Karpas-422 (cell line): ENCODE data around the gene GNRHR. TPM values are rescaled to one million over a fixed set of nuclear protein-coding genes. Genes with fewer than 3 reads are reported as not detected.
A peak's percentile ranks its signal among the peaks of the same experiment; 100 is the strongest.
"Not testable (repeated sequence)": the region's sequence is repeated elsewhere in the genome, so short reads cannot be mapped to it uniquely, and the experiment has no call there.

ENCODE experiments used
- DNase-seq: peaks from one replicate; pipeline ENCODE4 v3.0.0-alpha.2; 2015
- H2AFZ ChIP-seq: fragments of 200-600 bp; sonication (generic); 2 replicates; pipeline ENCODE4 v1.6.1; 2014; ENCODE audit warnings: antibody characterized with exemption, low read length, mixed read lengths
- H3K27ac ChIP-seq: fragments of 200-600 bp; sonication (generic); 2 replicates; pipeline ENCODE4 v1.5.1; 2014; ENCODE audit warnings: mild to moderate bottlenecking, low read length, moderate library complexity
- H3K27me3 ChIP-seq: fragments of 200-600 bp; sonication (generic); 2 replicates; pipeline ENCODE4 v1.6.1; 2014; ENCODE audit warnings: low read length, mixed read lengths
- H3K36me3 ChIP-seq: fragments of 200-600 bp; sonication (generic); 2 replicates; pipeline ENCODE4 v1.6.1; 2014; ENCODE audit warnings: low read length, mixed read lengths; ENCODE audit not compliant: insufficient read depth
- H3K4me1 ChIP-seq: fragments of 200-600 bp; sonication (generic); 2 replicates; pipeline ENCODE4 v1.6.1; 2014; ENCODE audit warnings: mild to moderate bottlenecking, low read length, mixed read lengths
- H3K4me2 ChIP-seq: fragments of 200-600 bp; sonication (generic); 2 replicates; pipeline ENCODE4 v1.6.1; 2014; ENCODE audit warnings: low read length, low read depth, mild to moderate bottlenecking; ENCODE audit not compliant: poor library complexity, severe bottlenecking
- H3K4me3 ChIP-seq: fragments of 200-600 bp; sonication (generic); 2 replicates; pipeline ENCODE4 v1.5.1; 2014; ENCODE audit warnings: mild to moderate bottlenecking, antibody characterized with exemption, low read length, mixed read lengths
- H3K79me2 ChIP-seq: fragments of 200-600 bp; sonication (generic); 2 replicates; pipeline ENCODE4 v1.6.1; 2014; ENCODE audit warnings: mild to moderate bottlenecking, low read length, mixed read lengths
- H3K9ac ChIP-seq: fragments of 200-600 bp; sonication (generic); 2 replicates; pipeline ENCODE4 v1.6.0; 2014; ENCODE audit warnings: low read length
- H3K9me2 ChIP-seq: fragments of 200-600 bp; sonication (generic), shearing (Covaris generic); replicated peaks from 2 replicates; pipeline ENCODE4 v1.6.0; 2014; ENCODE audit warnings: mild to moderate bottlenecking, low read length, moderate library complexity; ENCODE audit not compliant: insufficient read depth
- H3K9me3 ChIP-seq: fragments of 300-700, 200-600 bp; sonication (generic); 2 replicates; pipeline ENCODE4 v1.6.1; 2014; ENCODE audit warnings: low read length, mixed read lengths
- H4K20me1 ChIP-seq: fragments of 200-600 bp; sonication (generic); 2 replicates; pipeline ENCODE4 v1.6.1; 2014; ENCODE audit warnings: mild to moderate bottlenecking, antibody characterized with exemption, low read length, low read depth; ENCODE audit not compliant: insufficient read depth
- total RNA-seq: library from RNA; depleted of rRNA; stranded (reverse); fragments of >200 nt; shearing (Covaris generic); gene quantifications from 2 replicates; pipeline ENCODE4 v1.2.3, GENCODE V29; 2014; ENCODE audit warnings: low replicate concordance

GNRHR gene
- total RNA-seq, 1 experiment from 2014 or later, result not detected

GRCh38 chr4:67714955-67715354, 39.2 kb downstream of the GNRHR start:
- H3K4me1 ChIP-seq, result peaks cover 4% of the 10 kb centered on the region; the same call in 1 of the 2 replicates
- no peak overlapping the region for H3K4me2 ChIP-seq
- peaks cover 68% of the 10 kb centered on the region for H3K79me2 ChIP-seq
- H3K27me3 ChIP-seq, result no peaks in the 10 kb centered on the region
- no peak for DNase-seq
- H2AFZ ChIP-seq, result no peak overlapping the region
- no peaks in the 10 kb centered on the region for H3K9me3 ChIP-seq
- no peaks in the 10 kb centered on the region; the same call in 1 of the 2 replicates for H3K36me3 ChIP-seq
- H3K9ac ChIP-seq, result no peak overlapping the region
- no peaks in the 10 kb centered on the region for H3K9me2 ChIP-seq
- H3K4me3 ChIP-seq, result no peak overlapping the region
- H3K27ac ChIP-seq, result no peak overlapping the region
- no peaks in the 10 kb centered on the region for H4K20me1 ChIP-seq

DNA sequence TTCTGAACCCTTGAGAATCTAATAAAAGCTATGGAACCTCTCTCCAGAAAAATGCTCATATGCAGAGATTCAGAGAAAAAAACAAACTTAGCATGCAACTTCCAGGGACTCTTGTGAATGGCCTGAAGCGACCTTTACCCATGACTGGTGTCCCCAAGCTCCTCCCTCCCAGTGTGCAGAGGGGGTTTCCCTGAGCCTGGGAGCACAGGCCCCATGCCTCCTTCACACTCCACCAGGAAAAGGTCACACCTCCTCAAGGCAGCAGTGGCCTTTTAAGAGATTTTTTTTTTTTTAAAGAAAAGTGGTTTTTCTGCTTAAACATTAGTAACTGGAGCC, 40.0 kb downstream of the GNRHR start:
- Histone ChIP-seq H3K27me3 (no peaks in the 10 kb centered on the region), H3K9me2 (no peaks in the 10 kb centered on the region), H3K36me3 (no peaks in the 10 kb centered on the region), H3K27ac (no peak overlapping the region), H2AFZ (no peak overlapping the region), H3K79me2 (peaks cover 75% of the 10 kb centered on the region), H4K20me1 (no peaks in the 10 kb centered on the region), H3K9ac (no peak overlapping the region), H3K4me1 (peaks cover 4% of the 10 kb centered on the region; the same call in 1 of the 2 replicates), H3K4me2 (no peak overlapping the region), H3K4me3 (no peak overlapping the region), H3K9me3 (no peaks in the 10 kb centered on the region)
- no peak for DNase-seq

- Histone ChIP-seq H3K9me2 (no peaks in the 10 kb centered on the region), H4K20me1 (no peaks in the 10 kb centered on the region), H3K4me3 (no peak overlapping the region), H2AFZ (no peak overlapping the region), H3K36me3 (no peaks in the 10 kb centered on the region; the same call in 1 of the 2 replicates), H3K4me2 (no peak overlapping the region), H3K27me3 (no peaks in the 10 kb centered on the region), H3K9ac (no peak overlapping the region), H3K79me2 (peaks cover 76% of the 10 kb centered on the region), H3K4me1 (peaks cover 4% of the 10 kb centered on the region; the same call in 1 of the 2 replicates), H3K9me3 (no peaks in the 10 kb centered on the region; the same call in 1 of the 2 replicates), H3K27ac (no peak overlapping the region)
- no peak for DNase-seq
Observed at GRCh38 chr4:67713529-67714247, 40.5 kb downstream of the GNRHR start.

GRCh38 chr4:67712650-67713528, 41.3 kb downstream of the GNRHR start:
- Histone ChIP-seq H2AFZ (no peak overlapping the region), H3K4me2 (no peak overlapping the region), H3K27me3 (no peaks in the 10 kb centered on the region), H3K36me3 (peaks cover 1% of the 10 kb centered on the region; the same call in 1 of the 2 replicates), H3K4me1 (peaks cover 4% of the 10 kb centered on the region; the same call in 1 of the 2 replicates), H3K9me2 (no peaks in the 10 kb centered on the region), H3K9me3 (no peaks in the 10 kb centered on the region; the same call in 1 of the 2 replicates), H3K9ac (no peak overlapping the region), H3K4me3 (no peak overlapping the region), H3K79me2 (peaks cover 83% of the 10 kb centered on the region), H3K27ac (no peak overlapping the region), H4K20me1 (no peaks in the 10 kb centered on the region)
- DNase-seq, result no peak

DNA sequence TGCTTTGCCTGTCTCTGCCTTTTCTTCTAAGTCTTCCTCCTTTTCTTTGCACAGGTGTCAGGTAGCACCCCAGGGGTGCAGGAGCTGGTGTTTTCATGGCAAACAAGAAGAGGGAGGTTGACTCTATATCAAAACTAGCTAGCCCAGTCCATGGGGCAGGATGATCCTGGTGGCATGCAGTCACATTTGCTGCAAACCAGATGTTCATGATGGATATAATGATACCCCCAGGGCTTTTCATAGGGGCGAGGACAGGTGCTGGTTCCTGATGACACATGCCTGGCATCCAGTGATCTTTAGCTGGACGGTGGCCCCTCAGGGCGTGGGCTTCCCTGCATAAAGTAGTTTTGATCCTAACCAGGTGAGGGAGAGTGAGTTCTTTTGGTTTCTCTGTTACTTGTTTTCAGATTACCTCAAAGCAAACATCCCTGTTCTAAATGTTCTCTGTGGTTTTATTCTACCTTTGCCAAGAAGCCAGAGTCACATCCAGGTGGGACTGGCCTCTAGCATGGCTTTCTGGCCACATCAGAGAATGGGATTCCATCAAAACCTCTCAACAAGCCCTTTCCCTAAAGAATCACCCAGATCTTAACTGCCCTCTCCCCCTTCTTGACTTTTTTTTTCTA, 42.1 kb downstream of the GNRHR start:
- Histone ChIP-seq H3K4me2 (no peak overlapping the region), H3K9ac (no peak overlapping the region), H3K4me1 (peaks cover 4% of the 10 kb centered on the region; the same call in 1 of the 2 replicates), H3K9me2 (no peaks in the 10 kb centered on the region), H3K27me3 (no peaks in the 10 kb centered on the region), H3K27ac (no peak overlapping the region), H3K9me3 (no peaks in the 10 kb centered on the region; the same call in 1 of the 2 replicates), H2AFZ (no peak overlapping the region), H4K20me1 (no peaks in the 10 kb centered on the region), H3K4me3 (no peak overlapping the region), H3K36me3 (peaks cover 4% of the 10 kb centered on the region; the same call in 1 of the 2 replicates), H3K79me2 (peaks cover 91% of the 10 kb centered on the region)
- no peak for DNase-seq

GRCh38 chr4:67706682-67707081, 47.5 kb downstream of the GNRHR start:
- Histone ChIP-seq H3K4me1 (peaks cover 25% of the 10 kb centered on the region), H3K36me3 (peaks cover 30% of the 10 kb centered on the region), H3K79me2 (peaks cover 100% of the 10 kb centered on the region)
- not testable (repeated sequence) for H3K27me3 ChIP-seq, H3K9me2 ChIP-seq, H4K20me1 ChIP-seq, H3K9ac ChIP-seq, H3K4me3 ChIP-seq, H3K4me2 ChIP-seq, H3K27ac ChIP-seq, DNase-seq, H2AFZ ChIP-seq, H3K9me3 ChIP-seq

DNA sequence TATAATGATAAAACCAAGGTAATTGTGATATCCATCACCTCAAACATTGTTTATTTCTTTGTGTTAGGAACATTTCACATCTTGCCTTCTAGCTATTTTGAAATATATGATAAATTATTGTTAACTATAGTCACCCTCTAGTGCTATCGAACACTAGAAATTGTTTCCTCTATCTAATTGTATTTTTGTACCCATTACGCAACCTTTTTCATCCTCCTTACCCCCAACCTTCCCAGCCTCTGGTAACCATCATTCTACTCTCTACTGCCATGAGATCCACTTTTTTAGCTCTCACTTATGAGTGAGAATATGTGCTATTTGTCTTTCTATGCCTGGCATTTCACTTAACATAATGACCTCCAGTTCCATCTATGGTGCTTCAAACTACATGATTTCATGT, 49.3 kb downstream of the GNRHR start:
- no peak for DNase-seq
- no peak overlapping the region for H3K9ac ChIP-seq
- peaks cover 98% of the 10 kb centered on the region for H3K79me2 ChIP-seq
- H3K9me3 ChIP-seq, result peaks cover 8% of the 10 kb centered on the region
- no peak overlapping the region for H3K27ac ChIP-seq
- peak overlapping the region; percentile 2 for H3K4me2 ChIP-seq
- no peaks in the 10 kb centered on the region for H3K9me2 ChIP-seq
- no peaks in the 10 kb centered on the region for H4K20me1 ChIP-seq
- peaks cover 30% of the 10 kb centered on the region for H3K36me3 ChIP-seq
- H2AFZ ChIP-seq, result no peak overlapping the region
- H3K4me1 ChIP-seq, result peaks cover 23% of the 10 kb centered on the region
- no peaks in the 10 kb centered on the region for H3K27me3 ChIP-seq
- no peak overlapping the region for H3K4me3 ChIP-seq

DNA sequence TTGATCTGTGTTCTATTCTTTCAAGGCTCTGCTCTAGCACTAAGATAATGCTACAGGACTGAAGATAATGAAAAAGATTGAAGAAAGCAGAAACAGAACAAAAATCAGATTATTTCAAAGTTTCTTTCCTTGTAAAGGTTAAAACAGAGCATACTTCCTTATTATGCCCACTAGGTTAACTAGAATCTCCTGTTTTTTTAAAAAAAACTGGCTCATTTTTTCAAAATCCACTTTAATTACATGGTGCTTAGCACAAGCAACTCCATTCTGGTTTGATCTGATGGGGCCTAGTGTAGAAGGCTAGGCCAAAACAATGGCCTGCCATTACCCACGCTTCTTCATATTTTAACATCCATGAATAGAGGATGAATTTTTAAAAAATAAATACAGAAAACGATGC, 52.0 kb downstream of the GNRHR start:
- peak overlapping the region; percentile 90 for H3K4me2 ChIP-seq
- peak overlapping the region; percentile 67 for H3K27ac ChIP-seq
- peak overlapping the region; percentile 98 for H3K4me3 ChIP-seq

More for the DNA sequence above, 52.0 kb downstream of the GNRHR start:
- Histone ChIP-seq H3K36me3 (peaks cover 44% of the 10 kb centered on the region), H3K27me3 (no peaks in the 10 kb centered on the region), H2AFZ (no peak overlapping the region), H3K79me2 (peaks cover 98% of the 10 kb centered on the region), H4K20me1 (no peaks in the 10 kb centered on the region), H3K4me1 (peaks cover 43% of the 10 kb centered on the region), H3K9me2 (no peaks in the 10 kb centered on the region), H3K9ac (peak overlapping the region; percentile 97), H3K9me3 (peaks cover 8% of the 10 kb centered on the region)
- DNase-seq, result no peak
